ENCODE data around the gene KMO.
A peak's percentile ranks its signal among the peaks of the same experiment; 100 is the strongest.

Gene KMO

DNA sequence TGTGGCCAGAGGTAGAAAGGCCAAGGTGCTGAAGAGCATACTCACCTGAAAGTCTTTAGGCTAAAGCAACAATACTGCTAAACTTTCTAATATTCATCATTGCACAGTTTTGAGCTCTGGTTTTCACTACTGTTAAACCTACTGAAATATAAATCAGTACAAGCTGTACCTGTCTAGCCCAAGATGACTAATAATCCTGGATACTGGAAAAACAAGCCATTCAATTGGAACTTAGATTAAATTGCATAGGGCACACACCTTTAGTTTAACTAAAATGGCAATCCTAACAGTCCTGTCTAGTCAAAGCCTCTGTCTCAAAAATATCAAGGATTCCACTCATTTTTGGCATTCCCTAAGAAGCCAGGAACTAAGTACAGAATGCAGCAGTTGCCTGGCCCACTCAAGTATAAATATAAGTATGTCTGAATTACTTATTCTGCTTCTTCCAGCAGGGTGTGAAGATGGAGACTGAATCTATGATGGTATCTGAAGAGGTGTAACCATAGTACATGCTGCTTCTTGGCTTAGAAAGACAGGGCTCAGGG is 104.9 kb downstream of the KMO start:
- no peak for DNase-seq (ENCODE audit: low read depth)
- TF ChIP-seq, protein P1, sequence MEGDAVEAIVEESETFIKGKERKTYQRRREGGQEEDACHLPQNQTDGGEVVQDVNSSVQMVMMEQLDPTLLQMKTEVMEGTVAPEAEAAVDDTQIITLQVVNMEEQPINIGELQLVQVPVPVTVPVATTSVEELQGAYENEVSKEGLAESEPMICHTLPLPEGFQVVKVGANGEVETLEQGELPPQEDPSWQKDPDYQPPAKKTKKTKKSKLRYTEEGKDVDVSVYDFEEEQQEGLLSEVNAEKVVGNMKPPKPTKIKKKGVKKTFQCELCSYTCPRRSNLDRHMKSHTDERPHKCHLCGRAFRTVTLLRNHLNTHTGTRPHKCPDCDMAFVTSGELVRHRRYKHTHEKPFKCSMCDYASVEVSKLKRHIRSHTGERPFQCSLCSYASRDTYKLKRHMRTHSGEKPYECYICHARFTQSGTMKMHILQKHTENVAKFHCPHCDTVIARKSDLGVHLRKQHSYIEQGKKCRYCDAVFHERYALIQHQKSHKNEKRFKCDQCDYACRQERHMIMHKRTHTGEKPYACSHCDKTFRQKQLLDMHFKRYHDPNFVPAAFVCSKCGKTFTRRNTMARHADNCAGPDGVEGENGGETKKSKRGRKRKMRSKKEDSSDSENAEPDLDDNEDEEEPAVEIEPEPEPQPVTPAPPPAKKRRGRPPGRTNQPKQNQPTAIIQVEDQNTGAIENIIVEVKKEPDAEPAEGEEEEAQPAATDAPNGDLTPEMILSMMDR (conservative IDR thresholded peaks at IDR 0.05; ENCODE audit: control insufficient read depth, insufficient read depth, low read depth, low read length) = no peak
- H3K4me3 ChIP-seq (ENCODE audit: control insufficient read depth, low read depth, low read length) = no peak overlapping the region

DNA sequence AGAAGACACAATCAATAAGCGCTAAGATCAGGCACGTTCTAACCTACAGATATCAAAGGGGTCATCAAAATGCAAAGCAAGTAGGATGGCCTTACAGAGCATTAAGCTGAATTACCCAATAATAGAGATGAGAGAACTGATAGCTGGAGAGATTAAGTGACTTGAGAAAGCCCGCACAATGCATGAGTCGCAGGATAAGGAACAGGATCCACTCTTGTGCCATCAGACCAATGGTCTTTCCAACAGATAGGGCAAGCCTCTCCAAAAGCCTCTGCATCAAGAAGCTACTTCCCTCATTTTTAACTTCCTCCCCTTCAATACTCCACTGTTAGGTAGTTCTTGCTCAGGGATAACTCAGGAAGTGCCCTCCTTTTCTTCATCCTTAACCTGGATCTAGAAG is 105.4 kb downstream of the KMO start:
- TF ChIP-seq, protein P1 (conservative IDR thresholded peaks at IDR 0.05; ENCODE audit: control insufficient read depth, insufficient read depth, low read depth, low read length) = no peak
- peak overlapping the region; percentile 97 for H3K4me3 ChIP-seq (ENCODE audit: control insufficient read depth, low read depth, low read length)
- peak; percentile 47 for DNase-seq (ENCODE audit: low read depth)

DNA sequence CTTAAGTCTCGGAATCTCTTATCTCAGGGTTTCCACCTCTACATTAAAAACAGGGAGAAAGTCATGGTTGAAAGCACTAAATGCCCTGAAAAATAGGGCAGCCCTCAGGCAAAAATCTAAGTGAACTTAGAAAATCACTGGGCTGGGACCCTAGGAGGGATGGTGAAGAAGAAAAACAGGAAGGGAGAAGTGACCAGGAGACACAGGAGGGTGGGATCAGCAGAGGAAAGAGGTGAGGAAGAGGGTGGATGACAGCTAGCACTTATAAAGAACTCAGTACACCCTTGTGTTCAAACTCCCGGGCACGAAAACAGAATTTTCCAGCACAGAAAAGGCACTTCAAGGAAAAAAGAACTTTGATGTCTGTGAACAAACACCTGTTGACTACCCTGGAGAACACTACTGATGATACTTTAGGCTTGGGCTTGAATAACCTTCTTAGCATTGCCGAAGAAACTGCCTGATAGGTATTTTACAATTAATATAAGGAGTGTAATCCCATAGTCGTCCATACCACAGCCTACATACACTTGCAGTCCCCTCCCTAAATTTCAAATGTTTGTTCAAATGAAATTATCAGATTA is 106.0 kb downstream of the KMO start:
- no peak for DNase-seq (ENCODE audit: low read depth)
- H3K4me3 ChIP-seq (ENCODE audit: control insufficient read depth, low read depth, low read length) = peak overlapping the region; percentile 97
- TF ChIP-seq, protein P1 (conservative IDR thresholded peaks at IDR 0.05; ENCODE audit: control insufficient read depth, insufficient read depth, low read depth, low read length) = no peak

DNA sequence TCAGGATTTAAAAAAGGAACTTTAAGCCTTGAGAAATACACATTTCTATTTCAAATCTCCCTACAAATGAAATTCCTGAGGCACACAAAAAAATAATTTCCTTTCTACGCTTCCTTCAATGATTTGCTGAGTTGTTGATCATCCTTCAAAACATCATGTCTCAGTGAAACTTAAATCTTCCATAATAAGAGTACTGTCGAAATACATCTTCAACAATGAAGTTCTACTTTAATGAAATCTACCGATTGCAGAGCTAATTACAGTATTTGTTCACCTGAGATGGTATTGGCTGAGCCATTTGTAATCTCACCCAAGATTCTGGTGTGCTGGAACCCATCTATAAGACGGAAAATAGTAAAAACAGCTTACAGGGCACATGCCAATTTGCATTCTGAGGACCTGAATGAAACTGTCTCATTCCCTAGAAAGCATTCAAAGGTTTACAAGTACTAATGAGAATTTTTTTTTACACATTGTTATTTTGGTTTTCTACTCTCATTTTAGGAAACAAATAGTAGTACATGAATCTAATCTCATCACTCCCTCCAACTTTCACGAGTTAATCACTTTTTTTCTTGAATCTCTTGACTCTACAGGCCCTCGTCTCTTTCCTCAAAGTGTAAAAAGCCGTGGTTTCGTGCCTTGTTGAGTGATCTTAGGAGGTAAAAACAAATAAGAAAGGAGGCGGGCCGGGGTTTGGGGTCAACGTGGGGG is 106.9 kb downstream of the KMO start:
- H3K4me3 ChIP-seq (ENCODE audit: control insufficient read depth, low read depth, low read length) = peak overlapping the region; percentile 97
- peak; percentile 30 for DNase-seq (ENCODE audit: low read depth)
- TF ChIP-seq, protein P1 (conservative IDR thresholded peaks at IDR 0.05; ENCODE audit: control insufficient read depth, insufficient read depth, low read depth, low read length) = no peak

DNA sequence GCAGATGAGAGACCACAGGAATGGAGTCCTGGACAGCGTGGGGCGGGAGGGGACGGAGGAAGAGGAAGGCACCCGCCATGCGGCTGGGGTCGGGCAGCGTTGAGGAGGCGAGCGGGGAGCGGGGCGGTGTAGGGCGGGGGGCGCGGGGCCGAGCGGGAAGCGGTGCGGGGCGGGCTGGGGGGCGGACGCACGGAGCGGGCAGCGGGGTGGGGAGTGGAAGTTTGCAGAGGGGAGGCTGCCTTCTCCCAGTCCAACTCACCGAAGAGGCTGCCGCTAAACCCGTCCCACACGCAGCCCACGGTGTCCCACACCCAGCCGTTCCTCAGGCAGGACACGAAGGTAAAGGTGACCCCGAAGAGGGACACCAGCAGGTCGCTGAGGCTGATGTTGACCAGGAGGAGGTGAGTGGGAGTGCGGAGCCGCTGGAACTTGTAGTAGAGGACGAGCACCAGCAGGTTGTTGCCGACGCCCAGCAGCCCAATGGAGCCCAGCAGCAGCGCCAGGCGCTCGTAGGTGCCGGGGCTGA is 107.5 kb downstream of the KMO start:
- H3K4me3 ChIP-seq (ENCODE audit: control insufficient read depth, low read depth, low read length) = peak overlapping the region; percentile 97
- TF ChIP-seq, protein P1 (conservative IDR thresholded peaks at IDR 0.05; ENCODE audit: control insufficient read depth, insufficient read depth, low read depth, low read length) = no peak
- peak; percentile 29 for DNase-seq (ENCODE audit: low read depth)

DNA sequence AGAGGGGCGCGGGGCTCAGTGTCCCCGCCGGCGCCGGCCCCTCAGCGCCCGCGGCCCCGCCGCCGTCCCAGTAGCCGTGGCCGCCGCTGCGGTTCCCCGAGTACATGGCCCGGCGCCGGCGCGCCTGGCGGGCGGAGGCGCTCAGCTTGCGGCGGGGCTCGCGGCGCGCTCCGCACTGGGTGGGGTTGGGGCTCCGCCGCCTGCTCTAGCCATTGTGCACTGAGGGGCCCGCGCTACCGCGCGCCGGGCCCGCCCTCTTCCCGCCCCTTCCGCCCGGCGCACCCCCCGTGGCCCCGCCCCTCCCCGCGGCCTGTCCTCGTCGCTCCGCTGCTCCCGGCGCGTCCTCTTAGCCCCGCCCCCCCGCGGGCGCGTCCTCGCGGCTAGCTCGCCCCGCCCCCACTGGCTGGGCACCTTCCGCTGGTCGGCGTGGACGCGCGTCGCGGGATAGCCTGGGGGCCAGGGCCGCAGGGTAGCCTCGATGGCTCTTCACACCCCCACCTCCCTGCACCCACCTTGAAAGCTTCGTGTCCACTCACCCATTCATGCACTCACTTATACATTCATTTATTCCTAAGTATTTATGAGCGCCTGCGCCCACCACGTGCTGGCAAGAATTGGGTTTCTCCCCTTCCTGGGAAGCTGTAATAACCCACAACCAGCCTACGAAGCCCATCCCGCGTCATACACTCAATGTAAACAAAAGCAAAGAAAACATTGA is 108.1 kb downstream of the KMO start, which contains the start of the genes CHML and OPN3:
Gene CHML, minus strand, starts transcription at position 221 of the 718 bp plus-strand sequence. CDS start 4,603 bp downstream, outside the sequence.
Gene OPN3, minus strand, starts transcription at position 221 of the 718 bp plus-strand sequence. Its CDS starts 115 bp downstream, at position 106.
- DNase-seq (ENCODE audit: low read depth) = peak; percentile 79
- TF ChIP-seq, protein P1 (conservative IDR thresholded peaks at IDR 0.05; ENCODE audit: control insufficient read depth, insufficient read depth, low read depth, low read length) = no peak

More for the DNA sequence above, 108.1 kb downstream of the KMO start, which contains the start of the genes CHML and OPN3:
- peak within 1 kb of the TSS; percentile 97 for H3K4me3 ChIP-seq (ENCODE audit: control insufficient read depth, low read depth, low read length)

All from fibroblast of mammary gland (primary cell).